ENCODE data around the gene UBE2E2. TPM values are rescaled to one million over a fixed set of nuclear protein-coding genes. Genes with fewer than 3 reads are reported as not detected.

Gene UBE2E2
- total and polyA plus RNA-seq, 2 of the 13 experiments (the other 11 are each of a cell fraction or from before 2014, with no cell fraction given) = 0.77 to 1.5 TPM

- ChIA-PET CTCF (ENCODE audit: low intra/inter-chr PET ratio, low total read pairs) (no interaction called here), POLR2A (no interaction called here)
- 67% methylated on average over 2 of the region's 2 CpGs for WGBS (ENCODE audit: low lambda C conversion rate)
- no peaks in the 10 kb centered on the region for H3K27me3 ChIP-seq (ENCODE audit: control insufficient read depth in 1 of 2, insufficient read depth in 2 of 2, low read length in 2 of 2)
- no peak overlapping the region for H3K9ac ChIP-seq (ENCODE audit: insufficient read depth, low read depth, low read length)
- no peaks in the 10 kb centered on the region for H4K20me1 ChIP-seq (ENCODE audit: insufficient read depth, low read length)
- BruUV-seq (replicated peaks) = no TSS peak
- no peak overlapping the region for H3K4me3 ChIP-seq (replicated peaks in 1 of 3; ENCODE audit: insufficient read depth in 1 of 3, low read depth in 2 of 3, low read length in 3 of 3)
- intact Hi-C loops (cut with micrococcal nuclease; ENCODE audit: unreplicated experiment) (no loop called here), in situ Hi-C loops (cut with HindIII; ENCODE audit: extremely low pct_ligation_motif_present, low pct_unique_long_range_greater_than_20kb) (no loop called here)
- H2AFZ ChIP-seq (ENCODE audit: low read length) = no peak overlapping the region
- H3K36me3 ChIP-seq (replicated peaks in 1 of 2; ENCODE audit: control insufficient read depth in 1 of 2, insufficient read depth in 2 of 2, low read length in 2 of 2) = no peaks in the 10 kb centered on the region
- no peaks in the 10 kb centered on the region for H3K9me3 ChIP-seq (ENCODE audit: low read length)
- no peak overlapping the region for H3K4me2 ChIP-seq (ENCODE audit: low read depth, low read length)
- H3K27ac ChIP-seq (ENCODE audit: extremely low read length, insufficient read depth, low read length) = no peak overlapping the region
- FAIRE-seq (no peak), ATAC-seq (no peak), DNase-seq (ENCODE audit: low spot score) (no peak)
- no peaks in the 10 kb centered on the region for H3K4me1 ChIP-seq (ENCODE audit: insufficient read depth, low read length)
- TF ChIP-seq CBFB (CRISPR knock-in tag; IDR thresholded peaks at IDR 0.05) (no peak), ZHX1 (CRISPR knock-in tag; IDR thresholded peaks at IDR 0.05; ENCODE audit: low read depth) (no peak), ZNF670 (CRISPR knock-in tag; IDR thresholded peaks at IDR 0.05; ENCODE audit: borderline replicate concordance) (no peak), SP4 (CRISPR knock-in tag; IDR thresholded peaks at IDR 0.05) (no peak), ZNF430 (CRISPR knock-in tag; IDR thresholded peaks at IDR 0.05) (no peak), TBL1XR1 (IDR thresholded peaks at IDR 0.05; ENCODE audit: borderline replicate concordance, low read length, partially characterized antibody) (no peak), ZNF17 (CRISPR knock-in tag; IDR thresholded peaks at IDR 0.05) (no peak), TP53 (CRISPR knock-in tag; conservative IDR thresholded peaks at IDR 0.05) (no peak), ARID5B (CRISPR knock-in tag; IDR thresholded peaks at IDR 0.05) (no peak), RNF2 (conservative IDR thresholded peaks at IDR 0.05; ENCODE audit: low read depth) (no peak), ZNF562 (CRISPR knock-in tag; IDR thresholded peaks at IDR 0.05; ENCODE audit: borderline replicate concordance) (no peak), ZBTB7B (CRISPR knock-in tag; IDR thresholded peaks at IDR 0.05) (no peak), ZKSCAN5 (CRISPR knock-in tag; IDR thresholded peaks at IDR 0.05) (no peak), ZNF746 (CRISPR knock-in tag; IDR thresholded peaks at IDR 0.05) (no peak), HMGA1 (CRISPR knock-in tag; conservative IDR thresholded peaks at IDR 0.05) (no peak)
- H3K79me2 ChIP-seq (ENCODE audit: insufficient read depth, low read length) = no peaks in the 10 kb centered on the region
Observed at GRCh38 chr3:23439080-23439479, 236.0 kb downstream of the UBE2E2 start.

All from HepG2 (cell line).